Stimulated activated CD4-positive, alpha-beta T cell treated with anti-CD3 and anti-CD28 coated beads, Interleukin-4, amount 100 ng/mL, for 4 hours (primary cell): Measurements from ENCODE around the gene CHSY1.

Source experiments
- DNase-seq, 2 experiments: peaks; one replicate each; pipeline ENCODE4 v3.0.0-alpha.2; 2020

CHSY1 gene

GRCh38 chr15:101185770-101186169, 66.1 kb downstream of the CHSY1 start:
- no peak for DNase-seq

- DNase-seq, result no peak
Observed at GRCh38 chr15:101185336-101185735, 66.5 kb downstream of the CHSY1 start.

- DNase-seq, result no peak
Observed at GRCh38 chr15:101184830-101185229, 67.0 kb downstream of the CHSY1 start.

GRCh38 chr15:101183931-101184305, 67.9 kb downstream of the CHSY1 start:
- no peak for DNase-seq

GRCh38 chr15:101183226-101183930, 68.5 kb downstream of the CHSY1 start:
- no peak for DNase-seq

- no peak for DNase-seq
Observed at GRCh38 chr15:101182215-101182614, 69.6 kb downstream of the CHSY1 start.

- DNase-seq, result no peak
Observed at GRCh38 chr15:101181349-101181748, 70.5 kb downstream of the CHSY1 start.

- DNase-seq, result no peak
Observed at GRCh38 chr15:101180620-101181307, 71.1 kb downstream of the CHSY1 start.

GRCh38 chr15:101179341-101180153, 72.3 kb downstream of the CHSY1 start:
- no peak for DNase-seq

- DNase-seq, result no peak
Observed at GRCh38 chr15:101178931-101179330, 72.9 kb downstream of the CHSY1 start.

- no peak for DNase-seq
Observed at GRCh38 chr15:101178479-101178878, 73.4 kb downstream of the CHSY1 start.

GRCh38 chr15:101177866-101178265, 74.0 kb downstream of the CHSY1 start:
- DNase-seq, result no peak

- DNase-seq, result no peak
Observed at GRCh38 chr15:101176625-101177024, 75.2 kb downstream of the CHSY1 start.

- DNase-seq, result no peak
Observed at GRCh38 chr15:101175401-101175800, 76.4 kb downstream of the CHSY1 start.

GRCh38 chr15:101174152-101174920, 77.5 kb downstream of the CHSY1 start:
- DNase-seq, result no peak

GRCh38 chr15:101173233-101174119, 78.4 kb downstream of the CHSY1 start:
- DNase-seq, result no peak

- DNase-seq, result no peak
Observed at GRCh38 chr15:101172501-101173071, 79.3 kb downstream of the CHSY1 start.

- DNase-seq, result no peak
Observed at GRCh38 chr15:101171954-101172353, 79.9 kb downstream of the CHSY1 start.

GRCh38 chr15:101170568-101171350, 81.1 kb downstream of the CHSY1 start:
- DNase-seq, result no peak

GRCh38 chr15:101169495-101170071, 82.3 kb downstream of the CHSY1 start:
- no peak for DNase-seq
